HEK293 (cell line): Measurements from ENCODE around the gene KLHDC9.

Experiments
- CTCF ChIA-PET: fragments of 350-600 bp; formaldehyde crosslinking; extraction: SDS; loops from one replicate; lab custom pipeline; 2021; ENCODE audit warnings: antibody characterized with exemption; lab: Yijun Ruan, JAX
- POLR2A ChIA-PET: fragments of 300-600 bp; formaldehyde crosslinking; extraction: SDS; loops from one replicate; lab custom pipeline; 2020; ENCODE audit warnings: antibody characterized with exemption, inconsistent platforms; lab: Yijun Ruan, JAX
- H3K27ac ChIP-seq: fragments of 200-500 bp; sonication (Bioruptor generic); 2 replicates; pipeline ENCODE4 v1.5.1; 2014; ENCODE audit warnings: low read depth, low read length, control low read depth, inconsistent platforms; ENCODE audit errors: extremely low read depth
- H3K36me3 ChIP-seq, 2 experiments: fragments of 200-500 bp in 1 of 2; sonication (Bioruptor generic) in 1 of 2; 1 replicate in 1 of 2; 2 replicates in 1 of 2; pipeline ENCODE4 v1.5.1; 2014 to 2017; ENCODE audit warnings: inconsistent platforms in 2 of 2, low read length in 2 of 2; ENCODE audit not compliant: control insufficient read depth in 2 of 2, insufficient read depth in 1 of 2
- H3K4me1 ChIP-seq: fragments of 200-500 bp; sonication (Bioruptor generic); 2 replicates; pipeline ENCODE4 v1.5.1; 2014; ENCODE audit warnings: mild to moderate bottlenecking, low read length, inconsistent platforms; ENCODE audit not compliant: control insufficient read depth, insufficient read depth
- H3K4me3 ChIP-seq: 2 replicates; pipeline ENCODE4 v1.5.1; 2011; ENCODE audit warnings: low read depth, mild to moderate bottlenecking, control low read depth, low read length, moderate library complexity
- H3K9me3 ChIP-seq: fragments of 200-500 bp; sonication (Bioruptor generic); 2 replicates; pipeline ENCODE4 v1.5.1; 2014; ENCODE audit warnings: low read depth, low read length, inconsistent platforms; ENCODE audit not compliant: control insufficient read depth, insufficient read depth
- KLF1 ChIP-seq: fragments of 450-650 bp; formaldehyde crosslinking; IDR thresholded peaks from 2 replicates; pipeline ENCODE4 v1.5.1; 2016; ENCODE audit warnings: missing biosample characterization, missing genetic modification characterization
- KLF17 ChIP-seq: fragments of 450-650 bp; formaldehyde crosslinking; IDR thresholded peaks from 2 replicates; pipeline ENCODE4 v1.5.1; 2016; ENCODE audit warnings: missing biosample characterization, missing genetic modification characterization
- KLF7 ChIP-seq: fragments of 450-650 bp; formaldehyde crosslinking; IDR thresholded peaks from 2 replicates; pipeline ENCODE4 v1.5.1; 2016; ENCODE audit warnings: missing biosample characterization, missing genetic modification characterization, borderline replicate concordance
- PBX3 ChIP-seq: sonication (generic); formaldehyde crosslinking; IDR thresholded peaks from 2 replicates; pipeline ENCODE4 v1.8.1; 2022; ENCODE audit warnings: mild to moderate bottlenecking, moderate library complexity, missing genetic modification reagents
- PRDM10 ChIP-seq: fragments of 450-650 bp; formaldehyde crosslinking; IDR thresholded peaks from 2 replicates; pipeline ENCODE4 v1.5.1; 2016; ENCODE audit warnings: missing biosample characterization, missing genetic modification characterization
- PRDM4 ChIP-seq: fragments of 450-650 bp; formaldehyde crosslinking; IDR thresholded peaks from 2 replicates; pipeline ENCODE4 v1.5.1; 2017; ENCODE audit warnings: missing biosample characterization, missing genetic modification characterization
- TCF7L2 ChIP-seq: IDR thresholded peaks from 2 replicates; pipeline ENCODE4 v1.6.1; 2011; ENCODE audit warnings: low read depth, mild to moderate bottlenecking, inconsistent platforms, low read length, moderate library complexity, borderline replicate concordance
- ZBTB48 ChIP-seq: fragments of 450-650 bp; formaldehyde crosslinking; IDR thresholded peaks from 2 replicates; pipeline ENCODE4 v1.5.1; 2016; ENCODE audit warnings: missing biosample characterization, missing genetic modification characterization
- ZNF114 ChIP-seq: fragments of 450-650 bp; formaldehyde crosslinking; IDR thresholded peaks from 2 replicates; pipeline ENCODE4 v1.5.0; 2017; ENCODE audit warnings: missing biosample characterization, missing genetic modification characterization
- ZNF169 ChIP-seq: fragments of 450-650 bp; formaldehyde crosslinking; IDR thresholded peaks from 2 replicates; pipeline ENCODE4 v1.5.1; 2016; ENCODE audit warnings: missing biosample characterization, missing genetic modification characterization
- ZNF175 ChIP-seq: fragments of 450-650 bp; formaldehyde crosslinking; IDR thresholded peaks from 2 replicates; pipeline ENCODE4 v1.5.1; 2016; ENCODE audit warnings: missing biosample characterization, missing genetic modification characterization
- ZNF18 ChIP-seq: fragments of 450-650 bp; formaldehyde crosslinking; IDR thresholded peaks from 2 replicates; pipeline ENCODE4 v1.5.1; 2016; ENCODE audit warnings: missing biosample characterization, missing genetic modification characterization
- ZNF266 ChIP-seq: fragments of 450-650 bp; formaldehyde crosslinking; IDR thresholded peaks from 2 replicates; pipeline ENCODE4 v1.5.1; 2016; ENCODE audit warnings: missing biosample characterization, missing genetic modification characterization, low read depth
- ZNF280D ChIP-seq: fragments of 450-650 bp; formaldehyde crosslinking; IDR thresholded peaks from 2 replicates; pipeline ENCODE4 v1.5.1; 2016; ENCODE audit warnings: missing biosample characterization, missing genetic modification characterization
- ZNF416 ChIP-seq: fragments of 450-650 bp; formaldehyde crosslinking; IDR thresholded peaks from 2 replicates; pipeline ENCODE4 v1.5.1; 2016; ENCODE audit warnings: missing biosample characterization, missing genetic modification characterization
- ZNF48 ChIP-seq: fragments of 450-650 bp; formaldehyde crosslinking; IDR thresholded peaks from 2 replicates; pipeline ENCODE4 v1.5.1; 2016; ENCODE audit warnings: missing biosample characterization, missing genetic modification characterization
- ZNF558 ChIP-seq: fragments of 450-650 bp; formaldehyde crosslinking; IDR thresholded peaks from 2 replicates; pipeline ENCODE4 v1.5.1; 2016; ENCODE audit warnings: missing biosample characterization, missing genetic modification characterization
- ZNF654 ChIP-seq: fragments of 450-650 bp; formaldehyde crosslinking; IDR thresholded peaks from 2 replicates; pipeline ENCODE4 v1.5.1; 2016; ENCODE audit warnings: low read depth, missing biosample characterization, missing genetic modification characterization
- ZSCAN5A ChIP-seq: fragments of 450-650 bp; formaldehyde crosslinking; IDR thresholded peaks from 2 replicates; pipeline ENCODE4 v1.5.1; 2016; ENCODE audit warnings: missing biosample characterization, missing genetic modification characterization

Gene KLHDC9

GRCh38 chr1:161086457-161086856, 11.7 kb upstream of the KLHDC9 start:
- TF ChIP-seq KLF17 (peak; percentile 63; the same call in 1 of the 2 replicates), KLF1 (tag by site-specific recombination) (peak; percentile 94), ZNF266 (tag by site-specific recombination) (no peak)
- TF ChIP-seq, all 188 proteins: peak for 2
- Histone ChIP-seq H3K4me3 (no peak overlapping the region), H3K9me3 (no peaks in the 10 kb centered on the region), H3K4me1 (no peaks in the 10 kb centered on the region; the same call in 1 of the 2 replicates), H3K27ac (no peak overlapping the region), H3K36me3 (no peaks in the 10 kb centered on the region)
- ChIA-PET CTCF (interaction anchor here (0.6 to 2.5 kb wide), 3 partner anchors 11 to 1000 kb away, joined by 3 to 17 read pairs (median 4); partner anchors contain the start of gene KLHDC9), POLR2A (interaction anchor here (0.9 kb wide), 1 partner anchor 49 kb away, joined by 3 read pairs; no protein-coding TSS in a partner anchor)

- no peaks in the 10 kb centered on the region for H3K4me1 ChIP-seq
- H3K9me3 ChIP-seq: no peaks in the 10 kb centered on the region
- H3K4me3 ChIP-seq: no peak overlapping the region
- no peaks in the 10 kb centered on the region for H3K36me3 ChIP-seq
- no peak overlapping the region for H3K27ac ChIP-seq
- CTCF ChIA-PET: interaction anchor here (1.4 kb wide), 1 partner anchor 10 kb away, joined by 4 read pairs; no protein-coding TSS in a partner anchor
- POLR2A ChIA-PET: no interaction called here
- no peak for TF ChIP-seq ZBTB48
- TF ChIP-seq ZNF114 (tag by site-specific recombination): no peak
- TF ChIP-seq PRDM10 (tag by site-specific recombination): no peak
- no peak for TF ChIP-seq KLF7
- TF ChIP-seq ZNF18 (tag by site-specific recombination): no peak
- TF ChIP-seq ZNF280D (tag by site-specific recombination): no peak
- TF ChIP-seq ZNF169 (tag by site-specific recombination): no peak
- TF ChIP-seq PRDM4: no peak
- TF ChIP-seq ZSCAN5A: no peak
- no peak for TF ChIP-seq PBX3 (CRISPR knock-in tag)
- no peak for TF ChIP-seq TCF7L2
- no peak for TF ChIP-seq ZNF175 (tag by site-specific recombination)
- TF ChIP-seq ZNF558 (tag by site-specific recombination): no peak
- TF ChIP-seq ZNF48 (tag by site-specific recombination): no peak
- TF ChIP-seq ZNF654: no peak
- TF ChIP-seq ZNF416 (tag by site-specific recombination): no peak
These were observed 9.5 kb upstream of the KLHDC9 start for GRCh38 chr1:161088587-161089110.
